Thoracic aorta (tissue), 2 donors: Measurements from ENCODE around the gene DCXR. TPM values are rescaled to one million over a fixed set of nuclear protein-coding genes. Genes with fewer than 3 reads are reported as not detected.

ENCODE experiments used
- ATAC-seq: fragments of 150-250 bp; one replicate; pipeline ENCODE4 v1.8.0; 2017; ENCODE audit warnings: low read depth; ENCODE audit not compliant: insufficient number of reproducible peaks, low FRiP score
- DNase-seq: peaks from one replicate; pipeline ENCODE4 v3.0.0-alpha.2; 2020; ENCODE audit warnings: low spot score
- H3K27ac ChIP-seq, 2 donors: fragments of 200-600 bp; sonication (generic); 1 replicate in 1 of 2; 2 replicates in 1 of 2; pipeline ENCODE4 v1.5.1; 2016; ENCODE audit warnings: mild to moderate bottlenecking in 2 of 2, moderate library complexity in 2 of 2
- H3K27me3 ChIP-seq: fragments of 200-600 bp; sonication (generic); replicated peaks from 2 replicates; pipeline ENCODE4 v1.6.0; 2016; ENCODE audit warnings: mild to moderate bottlenecking; ENCODE audit not compliant: insufficient read depth
- H3K36me3 ChIP-seq: fragments of 200-600 bp; sonication (generic); one replicate; pipeline ENCODE4 v1.5.1; 2016
- H3K4me1 ChIP-seq, 2 donors: fragments of 200-600 bp; sonication (generic); 1 replicate in 1 of 2; 2 replicates in 1 of 2; pipeline versions ENCODE4 v1.5.1 to v1.6.0; 2016; ENCODE audit warnings: low read depth in 2 of 2, mild to moderate bottlenecking in 1 of 2; ENCODE audit not compliant: control insufficient read depth in 1 of 2
- H3K4me3 ChIP-seq: fragments of 200-600 bp; sonication (generic); 2 replicates; pipeline ENCODE4 v1.5.1; 2016; ENCODE audit warnings: mild to moderate bottlenecking
- H3K9me3 ChIP-seq: fragments of 200-600 bp; sonication (generic); 2 replicates; pipeline ENCODE4 v1.5.1; 2016
- CTCF ChIP-seq: fragments of 200-600 bp; sonication (generic); IDR thresholded peaks from one replicate; pipeline ENCODE4 v1.5.1; 2019; ENCODE audit warnings: antibody characterized with exemption
- total RNA-seq, 2 donors: library from RNA; depleted of rRNA; stranded (reverse); fragments of >200 nt; gene quantifications; one replicate each; pipeline versions ENCODE4 v1.1.0 to v1.2.3, GENCODE V29; 2016

DCXR gene
- total RNA-seq, 2 donors from 2014 or later, result 33.9 to 87.1 TPM

- Histone ChIP-seq H3K27me3 (no peaks in the 10 kb centered on the region), H3K9me3 (no peaks in the 10 kb centered on the region), H3K4me3 (peak overlapping the region; percentile 82), H3K27ac (no peak overlapping the region), H3K36me3 (peaks cover 30% of the 10 kb centered on the region), H3K4me1 (peaks cover 9 to 38% of the 10 kb centered on the region in 2 donors)
- no peak for DNase-seq
- ATAC-seq, result no peak
- TF ChIP-seq CTCF, result no peak
Observed at GRCh38 chr17:82050761-82051641, 13.5 kb upstream of the DCXR start.

- peaks cover 25% of the 10 kb centered on the region for H3K36me3 ChIP-seq
- DNase-seq (no peak), ATAC-seq (no peak)
- H3K27ac ChIP-seq, result no peak overlapping the region
- peak overlapping the region; percentile 82 for H3K4me3 ChIP-seq
- H3K9me3 ChIP-seq, result no peaks in the 10 kb centered on the region
- H3K27me3 ChIP-seq, result no peaks in the 10 kb centered on the region
- peaks cover 9 to 38% of the 10 kb centered on the region in 2 donors for H3K4me1 ChIP-seq
- TF ChIP-seq CTCF, result no peak
Observed at GRCh38 chr17:82050152-82050760, 12.8 kb upstream of the DCXR start.

- TF ChIP-seq CTCF, result no peak
- DNase-seq (no peak), ATAC-seq (no peak)
- H3K9me3 ChIP-seq, result no peaks in the 10 kb centered on the region
- H3K4me1 ChIP-seq, result peaks cover 9 to 38% of the 10 kb centered on the region in 2 donors
- H3K27me3 ChIP-seq, result no peaks in the 10 kb centered on the region
- no peak overlapping the region for H3K4me3 ChIP-seq
- peaks cover 20% of the 10 kb centered on the region for H3K36me3 ChIP-seq
- H3K27ac ChIP-seq, result no peak overlapping the region
Observed at GRCh38 chr17:82049521-82049971, 12.0 kb upstream of the DCXR start.

GRCh38 chr17:82049106-82049505 lies 11.6 kb upstream of the DCXR start:
- ATAC-seq, result no peak
- H3K27me3 ChIP-seq, result no peaks in the 10 kb centered on the region
- DNase-seq, result no peak
- peaks cover 9 to 38% of the 10 kb centered on the region in 2 donors for H3K4me1 ChIP-seq
- H3K9me3 ChIP-seq, result no peaks in the 10 kb centered on the region
- H3K4me3 ChIP-seq, result no peak overlapping the region
- peaks cover 15% of the 10 kb centered on the region for H3K36me3 ChIP-seq
- no peak overlapping the region for H3K27ac ChIP-seq
- TF ChIP-seq CTCF, result no peak

- Histone ChIP-seq H3K36me3 (peaks cover 10% of the 10 kb centered on the region), H3K4me1 (peaks cover 9 to 33% of the 10 kb centered on the region in 2 donors), H3K4me3 (no peak overlapping the region), H3K27me3 (no peaks in the 10 kb centered on the region), H3K27ac (no peak overlapping the region), H3K9me3 (no peaks in the 10 kb centered on the region)
- DNase-seq, result no peak
- no peak for ATAC-seq
- no peak for TF ChIP-seq CTCF
Observed at GRCh38 chr17:82048571-82048971, 11.1 kb upstream of the DCXR start.
